ENCODE data around the gene ST3GAL4.

The ST3GAL4 gene

GRCh38 chr11:126409620-126409985 is 54.1 kb downstream of the ST3GAL4 start:
- no peak for DNase-seq

- DNase-seq = no peak
Observed at GRCh38 chr11:126410649-126411048, 55.2 kb downstream of the ST3GAL4 start.

- DNase-seq = peak; percentile 30
Observed at GRCh38 chr11:126411971-126412381, 56.5 kb downstream of the ST3GAL4 start.

- DNase-seq = no peak
Observed at GRCh38 chr11:126413426-126413825, 57.9 kb downstream of the ST3GAL4 start.

- no peak for DNase-seq
Observed at GRCh38 chr11:126413843-126414405, 58.4 kb downstream of the ST3GAL4 start.

GRCh38 chr11:126414615-126415014 is 59.1 kb downstream of the ST3GAL4 start:
- DNase-seq = no peak

- peak; percentile 84 for DNase-seq
Observed at GRCh38 chr11:126415128-126415527, 59.6 kb downstream of the ST3GAL4 start.

- DNase-seq = no peak
Observed at GRCh38 chr11:126415669-126416420, 60.4 kb downstream of the ST3GAL4 start.

GRCh38 chr11:126416542-126417090 is 61.1 kb downstream of the ST3GAL4 start:
- DNase-seq = peak; percentile 94

GRCh38 chr11:126417091-126417862 is 61.8 kb downstream of the ST3GAL4 start:
- peak; percentile 34 for DNase-seq

GRCh38 chr11:126418887-126419286 is 63.4 kb downstream of the ST3GAL4 start:
- DNase-seq = no peak

- DNase-seq = peak; percentile 39
Observed at GRCh38 chr11:126419801-126420697, 64.6 kb downstream of the ST3GAL4 start.

- DNase-seq = peak; percentile 26
Observed at GRCh38 chr11:126420698-126421256, 65.3 kb downstream of the ST3GAL4 start.

- DNase-seq = peak; percentile 22
Observed at GRCh38 chr11:126421271-126421671, 65.8 kb downstream of the ST3GAL4 start.

GRCh38 chr11:126422446-126422845 is 67.0 kb downstream of the ST3GAL4 start:
- DNase-seq = no peak

GRCh38 chr11:126423154-126423553 is 67.7 kb downstream of the ST3GAL4 start:
- no peak for DNase-seq

- no peak for DNase-seq
Observed at GRCh38 chr11:126423743-126424142, 68.3 kb downstream of the ST3GAL4 start.

- no peak for DNase-seq
Observed at GRCh38 chr11:126424471-126425039, 69.1 kb downstream of the ST3GAL4 start.

GRCh38 chr11:126426106-126426505 is 70.6 kb downstream of the ST3GAL4 start:
- DNase-seq = no peak

GRCh38 chr11:126426820-126427749 is 71.6 kb downstream of the ST3GAL4 start:
- no peak for DNase-seq

All from eye (tissue), 1 donor.